ENCODE results near the gene RGS9.
"Not testable (repeated sequence)": the region's sequence is repeated elsewhere in the genome, so short reads cannot be mapped to it uniquely, and the experiment has no call there.

The RGS9 gene

GRCh38 chr17:65137021-65137939, at the start of gene RGS9:
Gene RGS9 (plus strand): TSS chr17:65137370. CDS start chr17:65137541, 171 bp downstream.
- DNase-seq (ENCODE audit: low read depth in 3 of 3, low spot score in 1 of 3): peak; percentile 54 to 76 (median 73)

- DNase-seq (ENCODE audit: low read depth in 3 of 3, low spot score in 1 of 3): no peak
These were observed 48.4 kb upstream of the RGS9 start for GRCh38 chr17:65088621-65089360.

- no peak for DNase-seq (ENCODE audit: low read depth in 3 of 3, low spot score in 1 of 3)
These were observed 44.9 kb upstream of the RGS9 start for GRCh38 chr17:65092262-65092661.

GRCh38 chr17:65092721-65093356, 44.3 kb upstream of the RGS9 start:
- DNase-seq (ENCODE audit: low read depth in 3 of 3, low spot score in 1 of 3): not testable (repeated sequence)

- no peak for DNase-seq (ENCODE audit: low read depth in 3 of 3, low spot score in 1 of 3)
These were observed 43.2 kb upstream of the RGS9 start for GRCh38 chr17:65093930-65094329.

- no peak for DNase-seq (ENCODE audit: low read depth in 3 of 3, low spot score in 1 of 3)
These were observed 41.7 kb upstream of the RGS9 start for GRCh38 chr17:65095465-65095864.

- DNase-seq (ENCODE audit: low read depth in 3 of 3, low spot score in 1 of 3): not testable (repeated sequence)
These were observed 40.8 kb upstream of the RGS9 start for GRCh38 chr17:65096382-65096781.

GRCh38 chr17:65097110-65097509, 40.1 kb upstream of the RGS9 start:
- no peak for DNase-seq (ENCODE audit: low read depth in 3 of 3, low spot score in 1 of 3)

GRCh38 chr17:65099475-65099874, 37.7 kb upstream of the RGS9 start:
- no peak for DNase-seq (ENCODE audit: low read depth in 3 of 3, low spot score in 1 of 3)

GRCh38 chr17:65099941-65100315, 37.2 kb upstream of the RGS9 start:
- peak in 2 of 3 donors; percentile 33 to 56 for DNase-seq (ENCODE audit: low read depth in 3 of 3, low spot score in 1 of 3)

- peak; percentile 54 to 79 (median 67) for DNase-seq (ENCODE audit: low read depth in 3 of 3, low spot score in 1 of 3)
These were observed 36.6 kb upstream of the RGS9 start for GRCh38 chr17:65100316-65101140.

GRCh38 chr17:65101371-65101770, 35.8 kb upstream of the RGS9 start:
- no peak for DNase-seq (ENCODE audit: low read depth in 3 of 3, low spot score in 1 of 3)

- DNase-seq (ENCODE audit: low read depth in 3 of 3, low spot score in 1 of 3): no peak
These were observed 34.9 kb upstream of the RGS9 start for GRCh38 chr17:65102235-65102634.

GRCh38 chr17:65102788-65103187, 34.4 kb upstream of the RGS9 start:
- no peak for DNase-seq (ENCODE audit: low read depth in 3 of 3, low spot score in 1 of 3)

- no peak for DNase-seq (ENCODE audit: low read depth in 3 of 3, low spot score in 1 of 3)
These were observed 33.7 kb upstream of the RGS9 start for GRCh38 chr17:65103431-65103830.

GRCh38 chr17:65103896-65104295, 33.3 kb upstream of the RGS9 start:
- DNase-seq (ENCODE audit: low read depth in 3 of 3, low spot score in 1 of 3): no peak

- no peak for DNase-seq (ENCODE audit: low read depth in 3 of 3, low spot score in 1 of 3)
These were observed 32.6 kb upstream of the RGS9 start for GRCh38 chr17:65104541-65104940.

GRCh38 chr17:65104973-65105372, 32.2 kb upstream of the RGS9 start:
- DNase-seq (ENCODE audit: low read depth in 3 of 3, low spot score in 1 of 3): no peak

- no peak for DNase-seq (ENCODE audit: low read depth in 3 of 3, low spot score in 1 of 3)
These were observed 29.0 kb upstream of the RGS9 start for GRCh38 chr17:65108152-65108551.

GRCh38 chr17:65109543-65109942, 27.6 kb upstream of the RGS9 start:
- DNase-seq (ENCODE audit: low read depth in 3 of 3, low spot score in 1 of 3): no peak
